ENCODE measurements around the gene FGF2.
"Not testable (repeated sequence)": the region's sequence is repeated elsewhere in the genome, so short reads cannot be mapped to it uniquely, and the experiment has no call there.

Gene FGF2

GRCh38 chr4:122932763-122933162 is 106.1 kb downstream of the FGF2 start:
- no peak for DNase-seq

DNA sequence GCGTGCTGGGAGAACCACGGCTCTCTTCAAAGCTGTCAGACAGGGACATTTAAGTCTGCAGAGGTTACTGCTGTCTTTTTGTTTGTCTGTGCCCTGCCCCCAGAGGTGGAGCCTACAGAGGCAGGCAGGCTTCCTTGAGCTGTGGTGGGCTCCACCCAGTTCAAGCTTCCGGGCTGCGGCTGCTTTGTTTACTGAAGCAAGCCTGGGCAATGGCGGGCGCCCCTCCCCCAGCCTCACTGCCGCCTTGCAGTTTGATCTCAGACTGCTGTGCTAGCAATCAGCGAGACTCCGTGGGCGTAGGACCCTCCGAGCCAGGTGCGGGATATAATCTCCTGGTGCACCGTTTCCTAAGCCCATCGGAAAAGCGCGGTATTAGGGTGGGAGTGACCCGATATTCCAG is 118.5 kb downstream of the FGF2 start:
- DNase-seq: not testable (repeated sequence)

DNA sequence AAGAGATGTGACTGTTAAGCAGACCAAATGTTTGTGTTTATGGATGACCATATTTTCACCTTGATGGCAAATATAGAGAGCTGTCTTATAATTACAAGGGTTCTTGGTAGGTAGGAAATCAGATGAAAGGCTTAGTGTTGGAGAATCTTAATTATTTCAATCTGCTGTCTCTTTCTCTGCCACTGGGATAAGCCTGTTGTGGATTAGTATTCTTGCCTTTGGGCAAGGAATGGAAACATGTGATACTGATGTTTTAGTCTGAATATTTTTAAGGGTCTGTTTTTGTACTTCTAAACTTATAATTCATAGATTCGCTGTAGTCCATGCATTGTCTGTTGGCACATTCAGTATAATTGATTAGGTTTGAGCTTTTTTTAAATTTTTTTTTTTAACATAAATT is 119.5 kb downstream of the FGF2 start:
- DNase-seq: no peak

All from GOT3 (cell line).